MM.1S (cell line): Measurements from ENCODE around the gene NDUFAB1.

Experiments used
- CTCF ChIP-seq: fragments of 300-600 bp; sonication (generic); IDR thresholded peaks from 2 replicates; pipeline ENCODE4 v1.5.1; 2016; ENCODE audit warnings: antibody characterized with exemption, low read length, mixed read lengths
- EZH2 ChIP-seq: fragments of 300-600 bp; sonication (generic); optimal IDR thresholded peaks from 2 replicates; pipeline ENCODE3; 2017; ENCODE audit warnings: low read depth, mild to moderate bottlenecking, antibody characterized with exemption, low read length, mixed read lengths
- EZH2phosphoT487 ChIP-seq: fragments of 300-600 bp; sonication (generic); IDR thresholded peaks from 2 replicates; pipeline ENCODE4 v1.6.1; 2018; ENCODE audit warnings: antibody characterized with exemption, low read length

GRCh38 chr16:23597003-23597756 lies 1.1 kb upstream of the NDUFAB1 start:
- TF ChIP-seq CTCF, result peak; percentile 25; the same call in 1 of the 2 replicates
- TF ChIP-seq EZH2, result no peak
- TF ChIP-seq EZH2phosphoT487, result no peak
